Measurements from ENCODE around the gene DDRGK1.

The DDRGK1 gene

DNA sequence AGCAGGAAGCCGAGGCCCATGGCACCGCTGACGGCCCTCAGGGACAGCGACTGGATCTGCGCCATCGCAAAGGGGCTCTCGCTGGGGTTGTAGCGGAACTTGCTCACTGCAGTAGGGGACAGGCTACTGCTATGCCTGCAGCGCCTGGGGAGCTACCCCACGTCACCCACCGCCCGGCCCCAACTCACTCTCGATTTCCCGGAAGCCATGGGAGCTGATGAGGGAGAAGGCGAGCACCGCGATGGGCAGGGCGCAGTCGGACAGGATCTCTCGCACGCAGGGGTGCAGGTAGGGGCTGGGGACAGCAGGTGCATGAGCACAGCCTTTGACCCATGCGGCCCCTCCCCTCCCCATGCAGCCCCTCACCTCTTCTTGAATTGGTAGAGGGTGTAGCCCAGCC is 24.7 kb upstream of the DDRGK1 start:
- H3K4me3 ChIP-seq (ENCODE audit: low read depth, low read length), result no peak overlapping the region
- no peak for DNase-seq (ENCODE audit: low read depth)
- TF ChIP-seq CTCF (conservative IDR thresholded peaks at IDR 0.05; ENCODE audit: low read depth, low read length), result no peak

- no peak overlapping the region for H3K4me3 ChIP-seq (ENCODE audit: low read depth, low read length)
- no peak for TF ChIP-seq CTCF (conservative IDR thresholded peaks at IDR 0.05; ENCODE audit: low read depth, low read length)
- no peak for DNase-seq (ENCODE audit: low read depth)
Measured at GRCh38 chr20:3228750-3229032, 24.2 kb upstream of the DDRGK1 start.

- no peak overlapping the region for H3K4me3 ChIP-seq (ENCODE audit: low read depth, low read length)
- no peak for TF ChIP-seq CTCF (conservative IDR thresholded peaks at IDR 0.05; ENCODE audit: low read depth, low read length)
- no peak for DNase-seq (ENCODE audit: low read depth)
Measured at GRCh38 chr20:3227936-3228749, 23.7 kb upstream of the DDRGK1 start.

DNA sequence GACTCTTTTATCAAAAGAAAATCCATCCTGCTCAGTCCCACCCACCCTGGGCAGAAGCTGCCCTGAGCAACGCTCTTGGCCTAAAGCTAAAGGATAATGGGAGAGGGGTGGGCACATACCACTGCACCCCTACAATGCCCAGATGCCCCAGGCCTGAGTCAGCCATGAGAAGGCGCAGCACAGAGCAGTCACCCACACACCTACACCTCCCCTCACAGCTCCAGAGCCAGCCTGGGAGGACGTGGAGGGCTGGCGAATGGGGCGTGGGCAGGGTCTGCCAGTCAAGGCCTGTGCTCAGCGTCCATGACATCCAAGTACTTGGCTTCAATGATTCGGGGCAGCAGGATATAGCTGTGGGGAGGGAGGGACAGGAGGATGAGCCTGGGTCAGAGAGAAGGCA is 23.0 kb upstream of the DDRGK1 start:
- no peak overlapping the region for H3K4me3 ChIP-seq (ENCODE audit: low read depth, low read length)
- TF ChIP-seq CTCF (conservative IDR thresholded peaks at IDR 0.05; ENCODE audit: low read depth, low read length), result no peak
- DNase-seq (ENCODE audit: low read depth), result no peak

DNA sequence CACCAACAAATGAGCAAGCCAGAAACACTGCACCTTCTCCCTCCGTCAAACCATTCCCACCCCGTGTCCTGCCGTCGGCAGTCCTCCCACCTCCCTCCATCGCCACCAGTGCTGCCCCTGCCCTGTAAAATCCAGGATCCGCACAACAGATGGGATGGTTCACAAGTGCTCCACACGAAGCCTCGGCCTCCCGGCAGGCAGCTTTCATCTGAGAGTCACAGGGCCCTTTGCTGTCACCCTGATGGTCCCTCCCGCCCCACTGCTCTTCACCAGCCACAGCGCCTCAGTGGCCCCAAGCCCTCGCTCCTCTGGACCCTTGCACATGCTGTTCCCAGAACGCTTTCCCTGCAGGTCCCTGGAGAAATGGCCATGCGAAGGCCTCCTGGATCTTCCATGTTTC is 22.4 kb upstream of the DDRGK1 start:
- TF ChIP-seq CTCF (conservative IDR thresholded peaks at IDR 0.05; ENCODE audit: low read depth, low read length), result no peak
- DNase-seq (ENCODE audit: low read depth), result no peak
- no peak overlapping the region for H3K4me3 ChIP-seq (ENCODE audit: low read depth, low read length)

GRCh38 chr20:3226093-3226492 is 21.6 kb upstream of the DDRGK1 start:
- H3K4me3 ChIP-seq (ENCODE audit: low read depth, low read length), result no peak overlapping the region
- no peak for TF ChIP-seq CTCF (conservative IDR thresholded peaks at IDR 0.05; ENCODE audit: low read depth, low read length)
- no peak for DNase-seq (ENCODE audit: low read depth)

GRCh38 chr20:3224681-3225421 is 20.4 kb upstream of the DDRGK1 start:
- no peak for TF ChIP-seq CTCF (conservative IDR thresholded peaks at IDR 0.05; ENCODE audit: low read depth, low read length)
- no peak overlapping the region for H3K4me3 ChIP-seq (ENCODE audit: low read depth, low read length)
- DNase-seq (ENCODE audit: low read depth), result no peak
